Calu3 (cell line): ENCODE measurements around the gene EIF2B5. TPM values are rescaled to one million over a fixed set of nuclear protein-coding genes. Genes with fewer than 3 reads are reported as not detected.
"Not testable (repeated sequence)": the region's sequence is repeated elsewhere in the genome, so short reads cannot be mapped to it uniquely, and the experiment has no call there.

ENCODE experiments used
- BruUV-seq: library from RNA; stranded (reverse); fragments of 400-500 nt; replicated peaks from 2 replicates; lab custom pipeline; 2021; lab: Mats Ljungman, UMichigan
- CTCF ChIA-PET: fragments of 300-600 bp; sonication (Branson Sonifier 250); formaldehyde crosslinking; loops from one replicate; lab custom pipeline; 2022; ENCODE audit warnings: antibody characterized with exemption; lab: Charles Lee
- DNase-seq: peaks from one replicate; pipeline ENCODE4 v3.0.0; 2022
- H3K27ac Mint-ChIP-seq: one replicate; pipeline ENCODE4 v1.8.0; 2022; ENCODE audit warnings: mixed read lengths; ENCODE audit not compliant: unreplicated experiment
- H3K27me3 Mint-ChIP-seq: one replicate; pipeline ENCODE4 v1.8.0; 2022; ENCODE audit warnings: mixed read lengths; ENCODE audit not compliant: unreplicated experiment
- H3K36me3 Mint-ChIP-seq: one replicate; pipeline ENCODE4 v1.8.0; 2022; ENCODE audit warnings: mild to moderate bottlenecking, moderate library complexity, mixed read lengths; ENCODE audit not compliant: insufficient read depth, unreplicated experiment
- H3K4me1 Mint-ChIP-seq: one replicate; pipeline ENCODE4 v1.8.0; 2022; ENCODE audit warnings: mild to moderate bottlenecking, low read depth, mixed read lengths; ENCODE audit not compliant: unreplicated experiment
- H3K4me3 Mint-ChIP-seq: one replicate; pipeline ENCODE4 v1.8.0; 2022; ENCODE audit warnings: mild to moderate bottlenecking, low read depth, moderate library complexity, mixed read lengths; ENCODE audit not compliant: unreplicated experiment
- H3K9me3 Mint-ChIP-seq: one replicate; pipeline ENCODE4 v1.8.0; 2022; ENCODE audit warnings: low read depth, mixed read lengths; ENCODE audit not compliant: unreplicated experiment
- CTCF ChIP-seq: fragments of 200-600 bp; IDR thresholded peaks from one replicate; pipeline ENCODE4 v1.8.0; 2022; ENCODE audit warnings: antibody characterized with exemption; ENCODE audit not compliant: unreplicated experiment
- intact Hi-C: fragments of 100-400 bp; cut with micrococcal nuclease; formaldehyde crosslinking; loops from one replicate; pipeline ENCODE4 v1.10.0; 2022; ENCODE audit not compliant: unreplicated experiment
- total RNA-seq: library from RNA; stranded (reverse); gene quantifications from 2 replicates; pipeline ENCODE4 v1.2.3, GENCODE V29; 2022

Gene EIF2B5
- total RNA-seq, 1 experiment from 2014 or later, result 79.6 TPM

DNA sequence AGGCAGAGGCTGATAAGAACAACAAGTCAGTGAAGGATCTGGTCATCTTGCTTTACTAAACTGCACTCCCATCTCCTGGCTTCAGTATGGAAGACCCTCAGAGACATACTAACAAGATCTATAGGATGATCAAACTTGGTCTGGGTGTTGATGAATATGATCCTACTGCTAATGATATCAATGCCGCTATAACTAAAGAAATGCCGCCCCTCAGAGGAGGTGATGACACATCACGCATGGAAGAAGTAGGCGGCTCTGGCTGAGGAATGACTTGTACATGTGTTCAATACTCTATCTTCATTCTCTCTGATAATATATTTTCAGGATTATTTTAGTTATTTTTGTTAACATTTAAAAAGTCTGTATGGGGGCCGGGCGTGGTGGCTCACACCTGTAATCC, 17.5 kb upstream of the EIF2B5 start:
- no TSS peak for BruUV-seq
- no peak for DNase-seq
- H3K9me3 Mint-ChIP-seq, result no peaks in the 10 kb centered on the region
- H3K36me3 Mint-ChIP-seq, result no peaks in the 10 kb centered on the region
- H3K27me3 Mint-ChIP-seq, result peaks cover 25% of the 10 kb centered on the region
- intact Hi-C loops, result loop anchor here (2.0 kb wide), 1 partner anchor 79 kb away; no protein-coding TSS in a partner anchor
- H3K27ac Mint-ChIP-seq, result no peak overlapping the region
- H3K4me1 Mint-ChIP-seq, result no peaks in the 10 kb centered on the region
- CTCF ChIA-PET, result no interaction called here
- no peak overlapping the region for H3K4me3 Mint-ChIP-seq
- no peak for TF ChIP-seq CTCF

DNA sequence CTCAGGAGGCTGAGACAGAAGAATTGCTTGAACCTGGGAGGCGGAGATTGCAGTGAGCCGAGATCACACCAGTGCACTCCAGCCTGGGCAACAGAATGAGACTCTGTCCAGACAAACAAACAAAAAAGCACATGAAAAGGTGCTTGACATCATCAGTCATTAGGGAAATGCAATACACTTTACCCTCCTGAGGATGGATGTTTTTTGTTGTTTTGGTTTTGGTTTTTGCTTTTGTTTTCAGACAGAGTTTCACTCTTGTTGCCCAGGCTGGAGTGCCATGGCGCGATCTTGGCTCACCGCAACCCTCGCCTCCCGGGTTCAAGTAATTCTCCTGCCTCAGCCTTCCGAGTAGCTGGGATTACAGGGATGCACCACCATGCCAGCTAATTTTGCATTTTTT, 14.1 kb upstream of the EIF2B5 start:
- H3K36me3 Mint-ChIP-seq, H3K9me3 Mint-ChIP-seq, BruUV-seq, H3K4me1 Mint-ChIP-seq, intact Hi-C loops, DNase-seq, H3K27ac Mint-ChIP-seq, H3K4me3 Mint-ChIP-seq: not testable (repeated sequence)
- CTCF ChIA-PET, result interaction anchor here (0.6 to 0.7 kb wide), 2 partner anchors 195 to 715 kb away, joined by 3 to 4 read pairs; no protein-coding TSS in a partner anchor
- peaks cover 19% of the 10 kb centered on the region for H3K27me3 Mint-ChIP-seq

DNA sequence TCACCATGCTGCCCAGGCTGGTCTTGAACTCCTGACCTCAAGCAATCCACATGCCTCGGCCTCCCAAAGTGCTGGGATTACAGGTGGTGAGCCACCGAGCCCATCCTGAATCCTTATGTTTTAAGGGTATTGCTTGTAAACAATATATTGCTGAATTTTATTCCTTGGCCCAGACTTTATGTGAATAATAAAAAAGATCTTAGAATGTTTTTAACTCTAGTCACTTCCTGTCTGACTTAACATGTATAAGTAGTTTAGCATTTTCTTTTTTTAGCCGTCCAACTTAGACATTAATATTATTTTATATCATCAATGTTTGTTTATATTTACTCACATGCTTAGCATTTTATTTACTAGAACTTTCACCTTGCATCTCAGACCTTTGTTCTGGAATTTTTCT, 9.2 kb upstream of the EIF2B5 start:
- H3K4me1 Mint-ChIP-seq, result no peaks in the 10 kb centered on the region
- no TSS peak for BruUV-seq
- H3K4me3 Mint-ChIP-seq, result no peak overlapping the region
- H3K27ac Mint-ChIP-seq, result no peak overlapping the region
- CTCF ChIA-PET, result no interaction called here
- no peaks in the 10 kb centered on the region for H3K27me3 Mint-ChIP-seq
- no peaks in the 10 kb centered on the region for H3K9me3 Mint-ChIP-seq
- no peak for TF ChIP-seq CTCF
- intact Hi-C loops, result no loop called here
- DNase-seq, result no peak
- H3K36me3 Mint-ChIP-seq, result no peaks in the 10 kb centered on the region

DNA sequence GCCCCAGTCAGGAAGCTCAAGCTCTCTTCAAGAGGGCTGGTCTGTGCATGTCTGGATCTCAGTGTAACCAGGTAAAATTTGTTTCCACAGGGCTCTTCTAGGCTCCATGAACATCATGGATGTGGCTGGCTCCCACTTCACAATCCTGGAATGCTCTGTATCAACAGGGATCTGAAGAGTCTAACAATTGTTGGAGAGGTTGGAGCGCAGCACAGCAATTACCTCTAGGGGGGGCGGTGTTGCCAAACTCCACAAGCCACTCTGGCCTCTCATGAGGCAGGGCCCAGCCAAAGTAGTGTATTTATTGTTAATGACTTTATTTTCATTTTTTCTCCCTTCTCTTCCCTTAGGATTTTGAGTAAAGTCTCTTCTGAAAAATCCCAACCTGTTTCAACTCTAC, 6.1 kb upstream of the EIF2B5 start:
- CTCF ChIA-PET, result interaction anchor here (0.6 kb wide), 2 partner anchors 123 to 154 kb away, joined by 3 to 4 read pairs; no protein-coding TSS in a partner anchor

More for the DNA sequence above, 6.1 kb upstream of the EIF2B5 start:
- Mint-ChIP-seq H3K36me3 (peaks cover 9% of the 10 kb centered on the region), H3K27me3 (no peaks in the 10 kb centered on the region), H3K9me3 (no peaks in the 10 kb centered on the region), H3K4me1 (peaks cover 8% of the 10 kb centered on the region), H3K4me3 (no peak overlapping the region), H3K27ac (no peak overlapping the region)
- peak; percentile 27 for TF ChIP-seq CTCF
- DNase-seq, result peak; percentile 55
- BruUV-seq, result no TSS peak
- intact Hi-C loops, result no loop called here
